ENCODE results near the gene PDE4D. TPM values are rescaled to one million over a fixed set of nuclear protein-coding genes. Genes with fewer than 3 reads are reported as not detected.

Gene PDE4D
- total and polyA plus RNA-seq, 2 experiments from 2014 or later, result 4.3 to 9.7 TPM

DNA sequence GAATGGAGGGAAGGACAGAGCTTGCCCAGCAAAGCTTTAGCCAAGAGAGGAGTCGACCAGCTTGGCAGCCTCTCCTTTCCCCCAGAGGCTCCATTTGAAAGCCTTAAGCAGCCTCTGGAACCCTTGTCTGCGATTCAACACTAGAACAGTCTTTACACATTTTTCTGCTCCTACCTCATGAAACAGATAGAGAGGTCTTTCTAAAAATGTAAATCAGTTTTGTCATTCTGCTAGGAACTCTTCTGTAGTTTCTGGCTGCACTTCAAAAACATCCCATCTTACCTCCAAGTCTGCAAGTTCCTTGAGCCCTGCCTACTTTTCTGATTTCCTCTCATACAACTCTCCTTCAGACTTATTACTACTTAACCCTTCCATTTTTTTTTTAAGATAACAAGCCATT is 70.1 kb downstream of the PDE4D start:
- Histone ChIP-seq H3K79me2 (ENCODE audit: insufficient read depth) (no peaks in the 10 kb centered on the region), H3K36me3 (ENCODE audit: low read depth) (no peaks in the 10 kb centered on the region), H3K4me2 (ENCODE audit: unreplicated experiment) (no peak overlapping the region), H3K27me3 (replicated peaks; ENCODE audit: insufficient read depth) (peaks cover 95% of the 10 kb centered on the region), H3K9me3 (ENCODE audit: low read depth) (no peaks in the 10 kb centered on the region), H3K4me3 (no peak overlapping the region), H2AFZ (no peak overlapping the region), H3F3A (ENCODE audit: insufficient read depth) (no peaks in the 10 kb centered on the region), H3K27ac (no peak overlapping the region), H3K9me2 (ENCODE audit: insufficient read depth) (no peaks in the 10 kb centered on the region), H4K20me1 (ENCODE audit: insufficient read depth) (no peaks in the 10 kb centered on the region), H3K9ac (no peak overlapping the region), H3K4me1 (ENCODE audit: insufficient read depth) (no peaks in the 10 kb centered on the region)
- no peak for TF ChIP-seq EZH2 (IDR thresholded peaks at IDR 0.05; ENCODE audit: insufficient read depth, poor library complexity, severe bottlenecking)
- no peak for TF ChIP-seq EZH2phosphoT487 (IDR thresholded peaks at IDR 0.05; ENCODE audit: insufficient read depth, low read depth)
- in situ Hi-C loops (cut with MboI), result loop anchor here (25.0 kb wide), 1 partner anchor 564 kb away; no protein-coding TSS in a partner anchor
- no peak for DNase-seq
- WGBS, 2 experiments (ENCODE audit: low coverage in 1 of 2, low lambda C conversion rate in 2 of 2, missing lambda C conversion rate in 2 of 2), result 18 to 28% methylated on average over 2 of the region's 2 CpGs

DNA sequence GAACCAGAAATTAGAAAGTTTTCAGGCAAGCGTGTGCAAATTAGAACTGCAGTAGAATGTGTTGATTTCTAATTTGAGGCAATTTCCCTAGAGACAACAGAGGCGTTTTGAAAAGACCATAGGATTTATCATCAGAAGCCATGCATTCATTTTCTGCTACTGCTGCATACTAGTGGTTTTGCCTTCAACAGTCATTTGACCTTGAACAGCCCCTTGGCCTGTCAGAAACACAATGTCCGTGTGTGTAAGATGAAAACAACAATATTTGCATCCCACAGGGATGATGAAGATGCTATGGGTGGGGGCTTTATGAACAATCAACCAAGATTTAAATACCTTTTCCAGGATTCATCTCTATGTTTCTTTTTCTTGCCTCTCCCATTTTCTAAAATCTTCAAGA is 73.7 kb downstream of the PDE4D start:
- Histone ChIP-seq H3K9me3 (ENCODE audit: low read depth) (no peaks in the 10 kb centered on the region), H3F3A (ENCODE audit: insufficient read depth) (no peaks in the 10 kb centered on the region), H4K20me1 (ENCODE audit: insufficient read depth) (no peaks in the 10 kb centered on the region), H3K9ac (no peak overlapping the region), H3K4me3 (no peak overlapping the region), H3K27me3 (replicated peaks; ENCODE audit: insufficient read depth) (peaks cover 79% of the 10 kb centered on the region), H3K27ac (no peak overlapping the region), H3K36me3 (ENCODE audit: low read depth) (no peaks in the 10 kb centered on the region), H3K79me2 (ENCODE audit: insufficient read depth) (no peaks in the 10 kb centered on the region), H3K9me2 (ENCODE audit: insufficient read depth) (no peaks in the 10 kb centered on the region), H3K4me2 (ENCODE audit: unreplicated experiment) (no peak overlapping the region), H2AFZ (no peak overlapping the region), H3K4me1 (ENCODE audit: insufficient read depth) (no peaks in the 10 kb centered on the region)
- 38 to 42% methylated on average over 3 of the region's 3 CpGs for WGBS, 2 experiments (ENCODE audit: low coverage in 1 of 2, low lambda C conversion rate in 2 of 2, missing lambda C conversion rate in 2 of 2)
- in situ Hi-C loops (cut with MboI), result loop anchor here (10.0 to 25.0 kb wide), 3 partner anchors 345 to 835 kb away; no protein-coding TSS in a partner anchor
- no peak for DNase-seq
- no peak for TF ChIP-seq EZH2 (IDR thresholded peaks at IDR 0.05; ENCODE audit: insufficient read depth, poor library complexity, severe bottlenecking)
- TF ChIP-seq EZH2phosphoT487 (IDR thresholded peaks at IDR 0.05; ENCODE audit: insufficient read depth, low read depth), result no peak

DNA sequence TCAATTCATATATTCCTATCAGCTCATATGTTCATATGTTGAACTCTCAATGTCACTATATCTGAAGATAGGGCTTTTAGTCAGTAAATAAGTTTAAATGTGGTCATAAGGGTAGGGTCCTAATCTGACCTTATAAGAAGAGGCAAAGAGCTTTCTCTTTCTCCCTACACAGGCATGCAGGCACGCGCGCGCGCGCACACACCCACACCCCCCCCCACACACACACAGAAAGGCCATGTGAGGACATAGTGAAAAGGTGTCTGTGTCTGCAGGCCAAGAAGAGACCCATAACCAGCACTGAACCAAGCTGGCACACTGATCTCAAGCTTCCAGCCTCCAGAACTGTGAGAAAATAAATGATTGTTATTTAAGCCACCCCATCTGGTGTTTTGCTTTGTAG is 76.0 kb downstream of the PDE4D start:
- in situ Hi-C loops (cut with MboI), result loop anchor here (10.0 to 25.0 kb wide), 3 partner anchors 347 to 837 kb away; no protein-coding TSS in a partner anchor
- Histone ChIP-seq H3K36me3 (ENCODE audit: low read depth) (no peaks in the 10 kb centered on the region), H3K79me2 (ENCODE audit: insufficient read depth) (no peaks in the 10 kb centered on the region), H3K9me3 (ENCODE audit: low read depth) (no peaks in the 10 kb centered on the region), H3F3A (ENCODE audit: insufficient read depth) (no peaks in the 10 kb centered on the region), H2AFZ (no peak overlapping the region), H3K27me3 (replicated peaks; ENCODE audit: insufficient read depth) (peaks cover 59% of the 10 kb centered on the region), H3K4me1 (ENCODE audit: insufficient read depth) (no peaks in the 10 kb centered on the region), H3K4me2 (ENCODE audit: unreplicated experiment) (no peak overlapping the region), H3K9ac (no peak overlapping the region), H3K4me3 (no peak overlapping the region), H3K9me2 (ENCODE audit: insufficient read depth) (no peaks in the 10 kb centered on the region), H3K27ac (no peak overlapping the region), H4K20me1 (ENCODE audit: insufficient read depth) (no peaks in the 10 kb centered on the region)
- 94 to 97% methylated on average over 6 of the region's 6 CpGs for WGBS, 2 experiments (ENCODE audit: low coverage in 1 of 2, low lambda C conversion rate in 2 of 2, missing lambda C conversion rate in 2 of 2)
- no peak for DNase-seq
- TF ChIP-seq EZH2 (IDR thresholded peaks at IDR 0.05; ENCODE audit: insufficient read depth, poor library complexity, severe bottlenecking) (no peak), EZH2phosphoT487 (IDR thresholded peaks at IDR 0.05; ENCODE audit: insufficient read depth, low read depth) (no peak)

DNA sequence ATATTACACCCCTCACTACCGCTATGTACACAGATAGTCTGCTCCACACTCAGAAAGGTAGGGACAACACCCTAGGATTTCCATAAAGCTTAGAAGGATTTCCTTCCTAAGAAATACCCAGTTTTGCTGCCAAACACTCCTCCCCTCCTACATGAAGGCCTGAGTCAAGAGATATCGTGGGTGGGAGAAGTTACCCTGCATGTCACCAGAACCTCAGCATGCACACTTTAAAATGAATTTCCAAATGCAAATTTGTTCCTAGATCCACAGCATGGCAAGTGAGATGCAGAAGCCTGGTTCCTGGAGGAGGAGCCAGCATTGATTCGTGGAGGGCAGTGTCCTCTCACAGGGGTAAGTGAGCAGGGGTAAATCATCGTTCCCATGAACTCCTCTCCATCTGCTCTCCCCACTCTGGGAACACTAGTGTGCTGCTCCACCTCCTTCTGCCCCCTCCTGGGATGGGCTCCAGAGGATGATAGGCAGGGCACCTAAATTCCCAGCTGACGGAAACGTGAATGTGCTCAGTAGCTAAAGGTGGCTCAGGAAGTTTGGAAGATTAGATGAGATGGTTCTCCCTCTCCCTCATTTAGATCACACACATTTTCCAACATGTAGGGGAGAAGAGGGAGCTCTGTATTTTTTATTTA is 76.7 kb downstream of the PDE4D start:
- Histone ChIP-seq H3K9ac (no peak overlapping the region), H3K79me2 (ENCODE audit: insufficient read depth) (no peaks in the 10 kb centered on the region), H2AFZ (no peak overlapping the region), H3K27me3 (replicated peaks; ENCODE audit: insufficient read depth) (peaks cover 58% of the 10 kb centered on the region), H3F3A (ENCODE audit: insufficient read depth) (no peaks in the 10 kb centered on the region), H4K20me1 (ENCODE audit: insufficient read depth) (no peaks in the 10 kb centered on the region), H3K4me2 (ENCODE audit: unreplicated experiment) (no peak overlapping the region), H3K9me2 (ENCODE audit: insufficient read depth) (no peaks in the 10 kb centered on the region), H3K4me3 (no peak overlapping the region), H3K27ac (no peak overlapping the region), H3K36me3 (ENCODE audit: low read depth) (no peaks in the 10 kb centered on the region), H3K4me1 (ENCODE audit: insufficient read depth) (no peaks in the 10 kb centered on the region), H3K9me3 (ENCODE audit: low read depth) (no peaks in the 10 kb centered on the region)
- no peak for DNase-seq
- no peak for TF ChIP-seq EZH2 (IDR thresholded peaks at IDR 0.05; ENCODE audit: insufficient read depth, poor library complexity, severe bottlenecking)
- TF ChIP-seq EZH2phosphoT487 (IDR thresholded peaks at IDR 0.05; ENCODE audit: insufficient read depth, low read depth), result no peak
- in situ Hi-C loops (cut with MboI), result loop anchor here (10.0 to 25.0 kb wide), 3 partner anchors 348 to 838 kb away; no protein-coding TSS in a partner anchor
- 42 to 43% methylated on average over 6 of the region's 6 CpGs for WGBS, 2 experiments (ENCODE audit: low coverage in 1 of 2, low lambda C conversion rate in 2 of 2, missing lambda C conversion rate in 2 of 2)

Data from GM23248 (cell line).